Measurements from ENCODE around the gene NPC2. TPM values are rescaled to one million over a fixed set of nuclear protein-coding genes. Genes with fewer than 3 reads are reported as not detected.

Gene NPC2
- total RNA-seq, 2 experiments from 2014 or later, result 32.5 to 36.8 TPM

GRCh38 chr14:74522740-74523139 is 29.6 kb upstream of the NPC2 start:
- ChIA-PET CTCF (no interaction called here), POLR2A (no interaction called here)
- no peak for DNase-seq
- intact Hi-C loops (cut with DNase I, micrococcal nuclease), result no loop called here
- no peaks in the 10 kb centered on the region for H3K36me3 ChIP-seq (ENCODE audit: insufficient read depth, low read length)
- no peaks in the 10 kb centered on the region for H3K36me3 Mint-ChIP-seq (ENCODE audit: low read depth)
- H3K27ac Mint-ChIP-seq, result no peak overlapping the region
- no peaks in the 10 kb centered on the region for H3K4me1 Mint-ChIP-seq (ENCODE audit: low read depth)
- H3K4me1 ChIP-seq (ENCODE audit: insufficient read depth, low read length), result no peaks in the 10 kb centered on the region
- H3K4me3 Mint-ChIP-seq, result no peak overlapping the region
- no peak overlapping the region for H3K27ac ChIP-seq (ENCODE audit: low read depth in 1 of 2, low read length in 2 of 2)
- ATAC-seq (ENCODE audit: poor library complexity), result no peak
- no peaks in the 10 kb centered on the region for H3K9me3 ChIP-seq (ENCODE audit: control insufficient read depth in 1 of 2, insufficient read depth in 1 of 2, low read length in 2 of 2)
- H3K27me3 Mint-ChIP-seq, result peaks cover 7% of the 10 kb centered on the region
- H3K9me3 Mint-ChIP-seq, result no peaks in the 10 kb centered on the region
- H3K4me3 ChIP-seq (ENCODE audit: low read length), result no peak overlapping the region
- H3K27me3 ChIP-seq (ENCODE audit: control insufficient read depth in 1 of 2, insufficient read depth in 2 of 2, low read length in 2 of 2), result no peaks in the 10 kb centered on the region
- TF ChIP-seq CTCF (IDR thresholded peaks at IDR 0.05), result no peak

- Mint-ChIP-seq H3K36me3 (ENCODE audit: low read depth) (no peaks in the 10 kb centered on the region), H3K27ac (no peak overlapping the region), H3K4me3 (no peak overlapping the region), H3K4me1 (ENCODE audit: low read depth) (no peaks in the 10 kb centered on the region), H3K9me3 (no peaks in the 10 kb centered on the region), H3K27me3 (peaks cover 9% of the 10 kb centered on the region)
- TF ChIP-seq CTCF (IDR thresholded peaks at IDR 0.05), result no peak
- H3K9me3 ChIP-seq (ENCODE audit: control insufficient read depth in 1 of 2, insufficient read depth in 1 of 2, low read length in 2 of 2), result no peaks in the 10 kb centered on the region
- intact Hi-C loops (cut with DNase I, micrococcal nuclease), result no loop called here
- no peaks in the 10 kb centered on the region for H3K27me3 ChIP-seq (ENCODE audit: control insufficient read depth in 1 of 2, insufficient read depth in 2 of 2, low read length in 2 of 2)
- ChIA-PET CTCF (no interaction called here), POLR2A (no interaction called here)
- ATAC-seq (ENCODE audit: poor library complexity) (no peak), DNase-seq (no peak)
- H3K36me3 ChIP-seq (ENCODE audit: insufficient read depth, low read length), result no peaks in the 10 kb centered on the region
- no peak overlapping the region for H3K4me3 ChIP-seq (ENCODE audit: low read length)
- H3K4me1 ChIP-seq (ENCODE audit: insufficient read depth, low read length), result no peaks in the 10 kb centered on the region
- no peak overlapping the region for H3K27ac ChIP-seq (ENCODE audit: low read depth in 1 of 2, low read length in 2 of 2)
Observed at GRCh38 chr14:74521756-74522155, 28.7 kb upstream of the NPC2 start.

DNA sequence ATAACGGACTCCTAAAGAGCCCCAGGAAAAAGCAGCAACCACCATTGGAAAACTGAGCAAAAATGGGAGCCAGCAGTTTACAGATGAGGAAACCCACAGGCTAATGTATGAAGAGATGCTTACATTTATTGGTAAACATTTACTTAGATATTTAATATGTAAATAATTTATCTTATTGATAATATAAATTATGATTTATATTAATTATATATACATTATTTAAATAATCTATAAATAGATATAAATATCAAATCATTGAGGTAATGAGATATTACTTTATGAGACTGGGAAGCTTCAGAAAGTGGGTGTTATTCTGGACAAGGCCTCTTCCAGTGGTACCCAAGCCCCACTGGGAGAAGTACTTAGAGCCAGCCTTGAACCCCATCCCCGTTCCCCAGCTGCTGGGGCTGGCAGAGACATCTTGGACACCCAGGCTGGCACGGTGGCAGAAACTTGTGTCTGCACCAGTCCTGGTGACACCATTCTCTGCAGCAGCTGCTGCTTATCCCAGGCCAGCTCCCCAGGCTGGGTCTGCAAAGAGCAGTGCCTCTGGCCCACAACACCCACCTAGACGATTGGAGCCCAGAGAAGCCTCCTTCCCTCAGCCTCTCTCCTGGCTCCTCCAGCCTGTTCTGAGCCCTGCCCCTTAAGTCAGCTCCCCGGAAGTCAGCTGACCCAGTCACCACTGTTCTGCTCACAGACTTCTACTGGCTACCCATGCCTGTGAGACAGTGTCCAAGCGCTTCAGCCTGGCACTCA is 26.4 kb upstream of the NPC2 start:
- Mint-ChIP-seq H3K27me3 (peaks cover 13% of the 10 kb centered on the region), H3K36me3 (ENCODE audit: low read depth) (no peaks in the 10 kb centered on the region), H3K4me1 (ENCODE audit: low read depth) (peaks cover 5% of the 10 kb centered on the region), H3K4me3 (no peak overlapping the region), H3K9me3 (no peaks in the 10 kb centered on the region), H3K27ac (no peak overlapping the region)
- no peak overlapping the region for H3K4me3 ChIP-seq (ENCODE audit: low read length)
- H3K9me3 ChIP-seq (ENCODE audit: control insufficient read depth in 1 of 2, insufficient read depth in 1 of 2, low read length in 2 of 2), result no peaks in the 10 kb centered on the region
- ChIA-PET POLR2A (no interaction called here), CTCF (no interaction called here)
- H3K27ac ChIP-seq (ENCODE audit: low read depth in 1 of 2, low read length in 2 of 2), result no peak overlapping the region
- H3K36me3 ChIP-seq (ENCODE audit: insufficient read depth, low read length), result no peaks in the 10 kb centered on the region
- H3K27me3 ChIP-seq (ENCODE audit: control insufficient read depth in 1 of 2, insufficient read depth in 2 of 2, low read length in 2 of 2), result peaks cover 0 to 1% of the 10 kb centered on the region in 2 experiments
- H3K4me1 ChIP-seq (ENCODE audit: insufficient read depth, low read length), result peaks cover 6% of the 10 kb centered on the region
- no peak for DNase-seq
- intact Hi-C loops (cut with DNase I, micrococcal nuclease), result no loop called here
- no peak for TF ChIP-seq CTCF (IDR thresholded peaks at IDR 0.05)
- no peak for ATAC-seq (ENCODE audit: poor library complexity)

Measured in CD4-positive, alpha-beta T cell (primary cell).